HL-60 (cell line): Measurements from ENCODE around the gene GSTM3.

Experiments
- DNase-seq, 2 experiments: peaks; one replicate each; pipeline ENCODE4 v3.0.0-alpha.2; 2010 to 2020; ENCODE audit warnings: low read depth in 1 of 2, low spot score in 1 of 2
- H3K27ac ChIP-seq: fragments of 250-450 bp; sonication (Bioruptor Pico); replicated peaks from 2 replicates; pipeline ENCODE4 v1.5.1; 2020; ENCODE audit warnings: mild to moderate bottlenecking, moderate library complexity
- H3K27me3 ChIP-seq: fragments of 250-450 bp; sonication (Bioruptor Pico); 2 replicates; pipeline ENCODE4 v1.5.1; 2021; ENCODE audit warnings: mild to moderate bottlenecking, moderate library complexity; ENCODE audit not compliant: insufficient read depth, poor library complexity, severe bottlenecking
- H3K4me3 ChIP-seq: replicated peaks from 2 replicates; pipeline ENCODE4 v1.5.1; 2011; ENCODE audit warnings: mild to moderate bottlenecking, control low read depth, low read length; ENCODE audit not compliant: insufficient read depth
- GABPA ChIP-seq: IDR thresholded peaks from 2 replicates; pipeline ENCODE4 v1.6.1; 2012; ENCODE audit warnings: low read depth
- POLR2AphosphoS5 ChIP-seq: IDR thresholded peaks from 2 replicates; pipeline ENCODE4 v1.6.1; 2012; ENCODE audit warnings: low read depth
- SPI1 ChIP-seq: IDR thresholded peaks from 2 replicates; pipeline ENCODE4 v1.6.1; 2012; ENCODE audit warnings: low read depth, mild to moderate bottlenecking, borderline replicate concordance
- TF ChIP-seq, protein P1 (sequence below): IDR thresholded peaks from one replicate; pipeline ENCODE4 v1.5.1; 2011; ENCODE audit warnings: low read length, control low read depth, inconsistent platforms; ENCODE audit not compliant: insufficient read depth
- TF ChIP-seq, protein P2 (sequence below): IDR thresholded peaks from 2 replicates; pipeline ENCODE4 v1.6.1; 2012; ENCODE audit warnings: low read depth; ENCODE audit not compliant: insufficient replicate concordance

The GSTM3 gene

DNA sequence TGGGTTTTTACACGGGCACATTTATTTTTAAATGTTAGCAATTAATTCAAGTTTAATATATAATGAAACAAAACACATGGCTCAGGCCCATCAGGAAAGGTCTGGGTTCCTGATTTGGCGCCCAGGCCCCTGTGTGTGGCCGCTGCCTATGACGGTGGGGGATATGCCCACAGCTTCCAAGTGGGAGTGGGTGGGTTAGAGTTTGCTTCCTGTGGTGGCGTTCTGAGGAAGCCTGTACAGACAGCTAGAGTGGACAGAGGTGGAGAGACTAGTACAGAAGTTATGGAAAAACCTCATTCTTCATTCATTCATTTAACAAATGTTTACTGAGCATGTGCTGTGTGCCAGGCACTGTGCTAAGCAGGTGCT, 45.3 kb upstream of the GSTM3 start:
- Histone ChIP-seq H3K27me3 (no peaks in the 10 kb centered on the region), H3K27ac (no peak overlapping the region), H3K4me3 (no peak overlapping the region)
- DNase-seq: no peak
- TF ChIP-seq, protein P1, sequence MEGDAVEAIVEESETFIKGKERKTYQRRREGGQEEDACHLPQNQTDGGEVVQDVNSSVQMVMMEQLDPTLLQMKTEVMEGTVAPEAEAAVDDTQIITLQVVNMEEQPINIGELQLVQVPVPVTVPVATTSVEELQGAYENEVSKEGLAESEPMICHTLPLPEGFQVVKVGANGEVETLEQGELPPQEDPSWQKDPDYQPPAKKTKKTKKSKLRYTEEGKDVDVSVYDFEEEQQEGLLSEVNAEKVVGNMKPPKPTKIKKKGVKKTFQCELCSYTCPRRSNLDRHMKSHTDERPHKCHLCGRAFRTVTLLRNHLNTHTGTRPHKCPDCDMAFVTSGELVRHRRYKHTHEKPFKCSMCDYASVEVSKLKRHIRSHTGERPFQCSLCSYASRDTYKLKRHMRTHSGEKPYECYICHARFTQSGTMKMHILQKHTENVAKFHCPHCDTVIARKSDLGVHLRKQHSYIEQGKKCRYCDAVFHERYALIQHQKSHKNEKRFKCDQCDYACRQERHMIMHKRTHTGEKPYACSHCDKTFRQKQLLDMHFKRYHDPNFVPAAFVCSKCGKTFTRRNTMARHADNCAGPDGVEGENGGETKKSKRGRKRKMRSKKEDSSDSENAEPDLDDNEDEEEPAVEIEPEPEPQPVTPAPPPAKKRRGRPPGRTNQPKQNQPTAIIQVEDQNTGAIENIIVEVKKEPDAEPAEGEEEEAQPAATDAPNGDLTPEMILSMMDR: no peak
- TF ChIP-seq POLR2AphosphoS5 (no peak), GABPA (no peak)

DNA sequence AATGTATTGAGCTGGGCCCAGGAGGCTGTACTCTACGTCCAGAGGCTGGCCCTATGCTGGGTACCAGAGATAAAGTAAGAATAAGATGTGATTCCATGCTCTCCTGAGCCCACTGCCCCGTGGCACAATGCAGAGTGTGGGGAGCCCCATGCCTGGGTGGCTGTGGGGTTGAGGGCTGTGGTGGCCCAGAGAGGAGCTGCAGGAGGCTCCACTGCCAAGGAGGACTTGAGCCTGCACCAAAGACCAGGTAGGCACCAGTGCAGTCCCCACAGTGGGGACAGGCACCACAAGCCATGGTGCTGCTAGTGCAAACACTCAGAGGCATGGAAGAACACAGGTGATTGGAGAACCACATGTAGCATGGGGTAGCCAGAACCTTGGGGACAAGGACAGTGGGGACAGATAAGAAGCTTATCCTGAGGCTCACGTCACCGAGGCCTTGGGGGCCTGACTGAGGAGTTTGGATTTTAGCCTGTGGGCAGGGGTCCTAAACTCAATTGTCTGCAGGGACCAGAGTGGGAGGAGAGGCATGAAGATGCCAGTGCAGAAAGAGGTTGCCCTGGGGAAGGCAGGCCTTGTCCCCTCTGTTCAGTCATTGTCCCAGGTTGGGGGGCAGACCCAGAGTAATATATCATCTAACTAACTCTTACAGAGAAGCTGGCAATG, 44.7 kb upstream of the GSTM3 start:
- H3K27me3 ChIP-seq: no peaks in the 10 kb centered on the region
- no peak for DNase-seq
- no peak overlapping the region for H3K27ac ChIP-seq
- H3K4me3 ChIP-seq: no peak overlapping the region
- TF ChIP-seq SPI1 (no peak), POLR2AphosphoS5 (no peak), GABPA (no peak)
- TF ChIP-seq, protein P1: no peak
- TF ChIP-seq, protein P2, sequence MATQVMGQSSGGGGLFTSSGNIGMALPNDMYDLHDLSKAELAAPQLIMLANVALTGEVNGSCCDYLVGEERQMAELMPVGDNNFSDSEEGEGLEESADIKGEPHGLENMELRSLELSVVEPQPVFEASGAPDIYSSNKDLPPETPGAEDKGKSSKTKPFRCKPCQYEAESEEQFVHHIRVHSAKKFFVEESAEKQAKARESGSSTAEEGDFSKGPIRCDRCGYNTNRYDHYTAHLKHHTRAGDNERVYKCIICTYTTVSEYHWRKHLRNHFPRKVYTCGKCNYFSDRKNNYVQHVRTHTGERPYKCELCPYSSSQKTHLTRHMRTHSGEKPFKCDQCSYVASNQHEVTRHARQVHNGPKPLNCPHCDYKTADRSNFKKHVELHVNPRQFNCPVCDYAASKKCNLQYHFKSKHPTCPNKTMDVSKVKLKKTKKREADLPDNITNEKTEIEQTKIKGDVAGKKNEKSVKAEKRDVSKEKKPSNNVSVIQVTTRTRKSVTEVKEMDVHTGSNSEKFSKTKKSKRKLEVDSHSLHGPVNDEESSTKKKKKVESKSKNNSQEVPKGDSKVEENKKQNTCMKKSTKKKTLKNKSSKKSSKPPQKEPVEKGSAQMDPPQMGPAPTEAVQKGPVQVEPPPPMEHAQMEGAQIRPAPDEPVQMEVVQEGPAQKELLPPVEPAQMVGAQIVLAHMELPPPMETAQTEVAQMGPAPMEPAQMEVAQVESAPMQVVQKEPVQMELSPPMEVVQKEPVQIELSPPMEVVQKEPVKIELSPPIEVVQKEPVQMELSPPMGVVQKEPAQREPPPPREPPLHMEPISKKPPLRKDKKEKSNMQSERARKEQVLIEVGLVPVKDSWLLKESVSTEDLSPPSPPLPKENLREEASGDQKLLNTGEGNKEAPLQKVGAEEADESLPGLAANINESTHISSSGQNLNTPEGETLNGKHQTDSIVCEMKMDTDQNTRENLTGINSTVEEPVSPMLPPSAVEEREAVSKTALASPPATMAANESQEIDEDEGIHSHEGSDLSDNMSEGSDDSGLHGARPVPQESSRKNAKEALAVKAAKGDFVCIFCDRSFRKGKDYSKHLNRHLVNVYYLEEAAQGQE: no peak

DNA sequence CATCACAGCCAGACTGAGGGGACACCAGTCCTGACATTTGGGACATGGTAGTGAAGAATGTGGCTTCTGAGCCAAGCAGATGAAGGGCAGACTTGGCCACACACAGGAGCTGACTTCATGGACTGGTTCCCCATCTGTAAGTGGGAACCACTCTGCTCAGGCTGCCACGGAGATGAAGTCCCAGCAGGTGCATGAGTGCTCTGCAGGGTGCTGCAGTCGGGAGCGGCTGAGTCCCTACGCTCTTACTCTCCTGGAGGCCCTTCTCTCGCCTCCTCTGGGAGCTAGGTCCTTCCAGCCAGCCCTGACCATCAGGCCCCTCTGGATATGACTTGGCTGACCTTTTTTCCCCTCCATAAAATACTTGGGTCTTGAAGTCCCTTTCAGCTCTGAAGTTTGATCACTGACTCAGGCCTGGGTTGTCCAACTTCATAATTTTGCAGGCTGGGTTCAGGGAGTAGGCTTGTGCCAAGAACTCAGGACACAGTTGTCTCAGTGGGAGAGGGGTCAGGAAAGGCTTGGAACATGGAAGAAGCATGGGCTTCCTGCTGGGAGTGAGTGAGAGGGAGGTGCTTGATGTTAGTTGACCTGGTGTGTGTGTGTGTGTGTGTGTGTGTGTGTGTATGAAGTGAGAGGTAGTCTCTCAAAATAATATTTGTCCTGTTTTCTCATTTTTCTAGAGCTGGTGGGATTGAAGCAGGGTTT, 43.9 kb upstream of the GSTM3 start:
- no peaks in the 10 kb centered on the region for H3K27me3 ChIP-seq
- no peak for DNase-seq
- no peak for TF ChIP-seq SPI1
- TF ChIP-seq POLR2AphosphoS5: no peak
- TF ChIP-seq, protein P1: no peak
- TF ChIP-seq GABPA: no peak
- TF ChIP-seq, protein P2: no peak
- H3K27ac ChIP-seq: no peak overlapping the region
- H3K4me3 ChIP-seq: no peak overlapping the region
